ENCODE measurements around the gene RAB13.

The RAB13 gene

DNA sequence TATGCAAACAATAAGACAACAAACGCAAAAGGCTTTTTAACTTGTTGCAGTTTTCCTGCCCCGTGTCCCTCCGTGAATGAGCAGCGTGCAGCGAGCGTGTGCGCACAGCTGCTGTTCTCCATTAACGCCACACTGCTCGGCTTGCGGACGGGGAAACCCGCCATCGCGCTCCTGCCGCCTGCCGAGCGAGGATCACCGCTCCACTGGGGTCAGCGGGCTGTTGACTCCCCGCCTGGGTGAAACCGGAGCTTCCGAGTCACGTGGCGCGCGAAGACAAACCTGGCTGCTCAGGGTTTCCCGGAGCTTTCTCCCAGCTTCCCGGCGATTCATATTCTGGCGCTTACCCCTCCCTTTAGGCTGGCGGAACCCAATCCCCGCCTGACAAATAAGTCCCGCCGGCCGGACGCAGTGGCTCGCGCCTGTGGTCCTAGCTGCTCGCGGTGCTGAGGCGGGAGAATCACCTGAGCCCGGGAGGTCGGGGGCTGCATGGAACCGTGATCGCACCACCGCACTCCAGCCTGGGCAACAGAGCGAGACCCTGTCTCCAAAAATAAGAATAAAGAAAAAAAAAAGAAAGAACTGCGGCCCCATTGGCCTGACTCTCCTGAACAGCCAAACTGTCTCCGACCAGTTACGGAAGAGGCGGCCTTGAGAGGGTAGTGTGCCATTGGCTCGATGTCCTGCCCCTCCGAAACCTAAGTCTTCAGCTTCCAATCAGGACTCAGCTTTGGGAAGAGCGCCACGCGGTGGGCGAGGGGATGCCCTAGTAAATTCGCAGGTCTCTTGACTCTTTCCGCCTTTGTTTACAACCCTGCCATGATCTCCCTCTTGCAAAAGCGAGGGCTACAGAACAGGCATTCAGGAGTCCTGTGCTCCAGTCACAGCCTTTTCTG, 18.8 kb downstream of the RAB13 start, which contains the start of gene CREB3L4:
Gene CREB3L4 (plus strand): TSS at position 796 of the 893 bp plus-strand sequence. CDS start 624 bp downstream, outside the sequence.
- H3K27ac ChIP-seq (ENCODE audit: low read depth, low read length): peak within 1 kb of the TSS; percentile 91
- H3K4me1 ChIP-seq (ENCODE audit: control insufficient read depth in 1 of 2, insufficient read depth in 2 of 2, low read length in 2 of 2): peaks cover 35 to 40% of the 10 kb centered on the region in 2 donors

DNA sequence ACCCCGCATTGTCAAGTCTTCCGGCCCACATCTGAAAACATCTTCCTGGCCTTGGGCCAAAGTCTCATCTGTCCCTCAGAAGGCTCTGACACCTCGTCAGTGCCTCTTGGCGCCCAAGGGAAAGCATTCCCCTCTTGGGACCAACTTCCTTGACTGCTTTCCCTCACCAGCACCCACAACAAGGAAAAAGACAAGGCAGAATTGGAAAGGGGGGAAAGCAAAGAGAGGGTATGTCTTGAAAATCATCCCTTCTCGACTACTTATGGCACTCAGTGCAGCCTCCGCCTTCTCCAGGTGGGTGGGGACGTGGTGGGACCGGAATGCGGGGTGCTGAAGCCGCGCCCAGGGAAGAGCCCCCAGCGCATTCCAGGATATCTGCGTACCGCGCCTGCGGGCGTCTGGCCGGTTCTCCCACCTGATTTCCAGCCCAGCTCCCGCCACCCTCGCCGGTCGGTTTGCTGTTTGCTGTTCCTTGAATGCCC, 22.2 kb downstream of the RAB13 start:
- H3K9me3 ChIP-seq (ENCODE audit: control insufficient read depth in 1 of 2, low read length in 2 of 2): no peaks in the 10 kb centered on the region
- peak overlapping the region; percentile 71 to 94 for H3K9ac ChIP-seq (ENCODE audit: low read depth in 1 of 2, low read length in 2 of 2)
- peaks cover 0 to 11% of the 10 kb centered on the region in 2 donors for H3K36me3 ChIP-seq (ENCODE audit: control insufficient read depth in 1 of 2, insufficient read depth in 2 of 2, low read length in 2 of 2)
- peak overlapping the region; percentile 83 for H3K27ac ChIP-seq (ENCODE audit: low read depth, low read length)
- no peaks in the 10 kb centered on the region for H3K27me3 ChIP-seq (ENCODE audit: control insufficient read depth in 1 of 2, insufficient read depth in 2 of 2, low read length in 2 of 2)
- peaks cover 49 to 53% of the 10 kb centered on the region in 2 donors for H3K4me1 ChIP-seq (ENCODE audit: control insufficient read depth in 1 of 2, insufficient read depth in 2 of 2, low read length in 2 of 2)
- H3K4me3 ChIP-seq (ENCODE audit: low read depth in 1 of 2, low read length in 2 of 2): peak overlapping the region; percentile 77 to 95

More for the DNA sequence above, 18.8 kb downstream of the RAB13 start, which contains the start of gene CREB3L4:
- H3K36me3 ChIP-seq (ENCODE audit: control insufficient read depth in 1 of 2, insufficient read depth in 2 of 2, low read length in 2 of 2): peaks cover 0 to 3% of the 10 kb centered on the region in 2 donors
- H3K4me3 ChIP-seq (ENCODE audit: low read depth in 1 of 2, low read length in 2 of 2): peak within 1 kb of the TSS; percentile 77 to 91
- peak within 1 kb of the TSS; percentile 83 to 92 for H3K9ac ChIP-seq (ENCODE audit: low read depth in 1 of 2, low read length in 2 of 2)
- no peaks in the 10 kb centered on the region for H3K9me3 ChIP-seq (ENCODE audit: control insufficient read depth in 1 of 2, low read length in 2 of 2)
- H3K27me3 ChIP-seq (ENCODE audit: control insufficient read depth in 1 of 2, insufficient read depth in 2 of 2, low read length in 2 of 2): no peaks in the 10 kb centered on the region

DNA sequence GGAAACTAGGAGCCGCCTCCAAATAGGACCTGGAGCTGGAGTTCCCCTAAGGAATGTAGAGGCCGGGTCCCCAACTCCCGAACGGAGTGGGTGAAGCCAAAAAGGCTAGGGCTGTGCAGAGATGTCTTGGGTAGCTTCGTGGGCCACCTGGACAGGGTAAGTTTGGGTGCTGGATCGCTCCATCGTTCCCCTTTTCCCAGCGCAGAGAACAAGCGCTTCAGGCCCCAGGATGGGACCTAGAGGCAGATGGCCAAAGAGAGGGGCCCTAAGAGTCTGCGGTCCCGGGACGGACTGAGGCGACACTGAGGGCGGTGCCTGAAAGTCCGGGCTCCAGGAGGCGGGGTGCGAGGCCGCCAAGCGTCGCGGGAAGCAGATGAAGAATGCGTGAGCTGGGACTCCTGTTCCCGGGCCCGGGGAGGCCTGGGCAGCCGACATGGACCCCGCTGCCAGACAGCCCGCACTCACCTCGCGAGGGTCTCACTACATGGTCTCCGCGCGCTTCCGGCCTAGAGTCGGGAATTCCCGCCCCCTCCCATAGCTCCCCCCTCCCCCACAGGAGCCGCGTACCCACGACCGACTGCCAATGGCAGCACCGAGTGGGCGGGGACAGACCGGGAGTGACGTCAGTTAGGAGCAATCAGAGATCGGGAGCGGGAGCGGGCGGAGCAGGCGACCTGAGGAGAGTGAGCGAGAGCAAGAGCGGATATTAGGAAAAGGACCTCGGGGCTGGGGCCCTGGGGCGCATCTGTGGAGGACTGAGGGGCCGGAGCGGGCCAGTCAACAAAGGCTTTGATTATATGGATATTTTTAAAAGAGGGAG, 22.9 kb downstream of the RAB13 start, which contains the start of gene SLC39A1:
Gene SLC39A1 (minus strand): TSS at position 508 of the 820 bp plus-strand sequence. CDS start 822 bp downstream, outside the sequence.
- H3K27me3 ChIP-seq (ENCODE audit: control insufficient read depth in 1 of 2, insufficient read depth in 2 of 2, low read length in 2 of 2): no peaks in the 10 kb centered on the region
- H3K36me3 ChIP-seq (ENCODE audit: control insufficient read depth in 1 of 2, insufficient read depth in 2 of 2, low read length in 2 of 2): peaks cover 0 to 11% of the 10 kb centered on the region in 2 donors
- H3K4me3 ChIP-seq (ENCODE audit: low read depth in 1 of 2, low read length in 2 of 2): peak within 1 kb of the TSS; percentile 77 to 95
- H3K9ac ChIP-seq (ENCODE audit: low read depth in 1 of 2, low read length in 2 of 2): peak within 1 kb of the TSS; percentile 94 to 99
- H3K9me3 ChIP-seq (ENCODE audit: control insufficient read depth in 1 of 2, low read length in 2 of 2): no peaks in the 10 kb centered on the region
- H3K27ac ChIP-seq (ENCODE audit: low read depth, low read length): peak within 1 kb of the TSS; percentile 83
- H3K4me1 ChIP-seq (ENCODE audit: control insufficient read depth in 1 of 2, insufficient read depth in 2 of 2, low read length in 2 of 2): peaks cover 46 to 49% of the 10 kb centered on the region in 2 donors

DNA sequence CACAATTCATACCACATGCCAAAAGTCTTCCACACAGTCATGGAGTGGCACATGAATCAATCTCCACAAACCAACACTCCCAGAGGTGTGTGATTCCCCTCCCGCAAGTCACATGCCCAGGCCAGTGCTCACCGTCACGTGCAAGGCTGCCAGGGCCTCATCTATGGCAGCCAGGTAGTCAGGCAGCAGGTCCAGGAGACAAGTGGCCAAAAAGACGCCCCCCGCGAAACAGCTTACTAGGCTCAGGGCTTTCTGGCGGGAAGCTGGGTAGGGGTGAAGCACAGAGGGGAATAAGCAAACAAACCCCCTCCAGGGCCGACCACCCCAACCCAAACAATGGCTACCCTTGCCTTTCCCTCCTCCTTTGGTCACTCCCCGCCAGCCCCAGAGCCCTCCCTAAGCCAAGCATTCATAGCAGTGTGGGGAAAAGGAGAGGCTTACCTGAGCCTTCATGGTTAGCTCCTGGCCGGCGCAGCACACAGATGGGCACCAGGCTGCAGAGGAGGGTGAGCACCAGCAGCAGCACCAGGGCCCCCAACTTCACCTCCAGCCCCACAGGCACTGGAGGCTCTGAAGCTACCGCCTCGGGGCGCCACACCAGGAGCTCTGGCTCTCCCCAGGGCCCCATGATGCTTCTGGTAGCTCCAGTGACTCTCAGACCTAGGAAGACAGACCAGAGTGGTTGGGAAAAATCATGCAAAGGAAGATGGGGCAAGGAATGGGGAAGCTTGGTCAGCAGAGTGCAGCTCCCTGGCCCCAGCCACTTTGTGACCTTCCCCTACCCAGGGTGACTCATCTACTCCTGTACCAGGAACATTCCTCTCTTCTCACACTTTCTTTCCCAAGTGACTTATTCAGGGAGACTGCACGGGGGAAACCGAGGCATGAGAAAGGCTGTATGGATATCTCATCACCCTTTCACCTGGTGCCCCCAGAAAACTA, 23.8 kb downstream of the RAB13 start:
- Histone ChIP-seq H3K4me3 (ENCODE audit: low read depth in 1 of 2, low read length in 2 of 2) (peak overlapping the region; percentile 77 to 95), H3K9me3 (ENCODE audit: control insufficient read depth in 1 of 2, low read length in 2 of 2) (no peaks in the 10 kb centered on the region), H3K36me3 (ENCODE audit: control insufficient read depth in 1 of 2, insufficient read depth in 2 of 2, low read length in 2 of 2) (peaks cover 0 to 11% of the 10 kb centered on the region in 2 donors), H3K27ac (ENCODE audit: low read depth, low read length) (peak overlapping the region; percentile 83), H3K4me1 (ENCODE audit: control insufficient read depth in 1 of 2, insufficient read depth in 2 of 2, low read length in 2 of 2) (peaks cover 46 to 50% of the 10 kb centered on the region in 2 donors), H3K27me3 (ENCODE audit: control insufficient read depth in 1 of 2, insufficient read depth in 2 of 2, low read length in 2 of 2) (no peaks in the 10 kb centered on the region), H3K9ac (ENCODE audit: low read depth in 1 of 2, low read length in 2 of 2) (peak overlapping the region; percentile 94 to 99)

DNA sequence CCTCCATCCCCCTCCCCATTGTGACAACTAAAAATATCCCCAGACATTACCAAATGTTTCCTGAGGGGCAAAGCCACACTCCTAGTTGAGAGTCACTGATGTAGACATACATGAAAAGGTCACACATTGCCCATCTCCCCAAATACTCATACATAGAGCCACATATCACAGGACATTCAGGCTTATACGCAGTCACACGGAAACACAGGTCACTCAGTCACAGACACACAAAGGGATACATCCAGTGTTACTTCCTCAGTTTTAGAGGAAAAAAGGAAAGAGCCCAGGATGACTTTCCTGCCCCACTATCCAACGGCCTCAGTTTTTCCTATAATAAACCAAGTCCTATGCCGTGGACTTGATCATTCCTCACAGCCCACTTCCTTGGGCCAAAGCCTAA, 24.7 kb downstream of the RAB13 start:
- H3K9me3 ChIP-seq (ENCODE audit: control insufficient read depth in 1 of 2, low read length in 2 of 2): no peaks in the 10 kb centered on the region
- no peaks in the 10 kb centered on the region for H3K27me3 ChIP-seq (ENCODE audit: control insufficient read depth in 1 of 2, insufficient read depth in 2 of 2, low read length in 2 of 2)
- H3K4me1 ChIP-seq (ENCODE audit: control insufficient read depth in 1 of 2, insufficient read depth in 2 of 2, low read length in 2 of 2): peaks cover 50 to 53% of the 10 kb centered on the region in 2 donors
- H3K4me3 ChIP-seq (ENCODE audit: low read depth in 1 of 2, low read length in 2 of 2): peak overlapping the region in 1 of 2 donors; percentile 77
- peaks cover 0 to 11% of the 10 kb centered on the region in 2 donors for H3K36me3 ChIP-seq (ENCODE audit: control insufficient read depth in 1 of 2, insufficient read depth in 2 of 2, low read length in 2 of 2)
- H3K9ac ChIP-seq (ENCODE audit: low read depth in 1 of 2, low read length in 2 of 2): no peak overlapping the region
- no peak overlapping the region for H3K27ac ChIP-seq (ENCODE audit: low read depth, low read length)

DNA sequence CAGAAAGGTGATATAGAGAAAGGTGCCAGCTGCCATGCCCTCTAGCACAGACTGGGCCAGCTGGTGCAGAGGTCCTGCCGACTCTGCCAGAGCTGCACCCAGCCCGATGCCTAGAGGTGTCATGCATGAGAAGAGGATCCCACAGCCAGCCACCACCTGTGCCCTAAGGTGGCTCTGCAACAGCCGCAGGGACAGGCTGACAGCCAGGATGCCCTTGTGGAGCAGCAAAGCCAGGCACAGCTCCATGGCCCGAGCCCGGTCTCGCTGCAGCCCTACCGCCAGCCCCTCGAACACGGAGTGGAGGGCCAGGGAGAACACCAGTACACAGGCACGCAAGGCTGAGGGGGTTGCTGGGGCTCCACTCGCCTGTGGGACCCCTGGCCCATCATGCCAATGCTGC, 25.9 kb downstream of the RAB13 start:
- Histone ChIP-seq H3K4me1 (ENCODE audit: control insufficient read depth in 1 of 2, insufficient read depth in 2 of 2, low read length in 2 of 2) (peaks cover 50 to 54% of the 10 kb centered on the region in 2 donors), H3K27me3 (ENCODE audit: control insufficient read depth in 1 of 2, insufficient read depth in 2 of 2, low read length in 2 of 2) (no peaks in the 10 kb centered on the region), H3K4me3 (ENCODE audit: low read depth in 1 of 2, low read length in 2 of 2) (no peak overlapping the region), H3K9me3 (ENCODE audit: control insufficient read depth in 1 of 2, low read length in 2 of 2) (no peaks in the 10 kb centered on the region), H3K27ac (ENCODE audit: low read depth, low read length) (no peak overlapping the region), H3K36me3 (ENCODE audit: control insufficient read depth in 1 of 2, insufficient read depth in 2 of 2, low read length in 2 of 2) (peaks cover 0 to 11% of the 10 kb centered on the region in 2 donors), H3K9ac (ENCODE audit: low read depth in 1 of 2, low read length in 2 of 2) (no peak overlapping the region)

DNA sequence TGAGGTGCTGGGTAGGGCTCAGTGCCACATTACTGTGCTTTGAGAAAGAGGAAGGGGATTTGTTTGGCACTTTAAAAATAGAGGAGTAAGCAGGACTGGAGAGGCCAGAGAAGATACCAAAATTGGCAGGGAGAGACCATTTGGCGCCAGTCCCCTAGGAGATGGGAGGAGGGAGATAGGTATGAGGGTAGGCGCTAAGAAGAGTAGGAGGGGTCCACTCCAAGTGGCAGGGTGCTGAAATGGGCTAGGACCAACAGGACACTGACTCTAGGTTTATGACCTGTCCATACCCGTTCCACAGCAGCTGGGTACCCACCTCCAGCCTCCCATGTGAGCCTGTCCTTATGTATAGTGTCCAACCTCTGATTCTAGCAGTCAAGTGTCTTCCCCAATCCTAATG, 26.7 kb downstream of the RAB13 start:
- Histone ChIP-seq H3K9me3 (ENCODE audit: control insufficient read depth in 1 of 2, low read length in 2 of 2) (no peaks in the 10 kb centered on the region), H3K27ac (ENCODE audit: low read depth, low read length) (no peak overlapping the region), H3K4me1 (ENCODE audit: control insufficient read depth in 1 of 2, insufficient read depth in 2 of 2, low read length in 2 of 2) (peaks cover 50 to 54% of the 10 kb centered on the region in 2 donors), H3K36me3 (ENCODE audit: control insufficient read depth in 1 of 2, insufficient read depth in 2 of 2, low read length in 2 of 2) (peaks cover 5 to 17% of the 10 kb centered on the region in 2 donors), H3K4me3 (ENCODE audit: low read depth in 1 of 2, low read length in 2 of 2) (no peak overlapping the region), H3K9ac (ENCODE audit: low read depth in 1 of 2, low read length in 2 of 2) (no peak overlapping the region), H3K27me3 (ENCODE audit: control insufficient read depth in 1 of 2, insufficient read depth in 2 of 2, low read length in 2 of 2) (no peaks in the 10 kb centered on the region)

DNA sequence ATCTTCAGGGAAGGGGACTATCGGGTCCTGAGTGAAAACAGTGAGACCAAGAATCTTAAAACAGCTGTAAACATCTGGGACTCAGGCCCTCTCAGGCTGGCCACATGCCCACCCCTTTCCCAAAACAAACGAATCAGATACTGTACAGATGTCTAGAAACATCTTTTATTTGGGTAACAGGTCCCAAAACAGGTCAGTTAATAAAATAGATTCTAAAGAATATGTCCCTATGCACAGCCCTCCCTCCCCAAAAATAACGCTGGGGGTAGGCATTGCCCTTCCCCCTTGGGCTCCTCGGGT, 27.2 kb downstream of the RAB13 start:
- Histone ChIP-seq H3K9ac (ENCODE audit: low read depth in 1 of 2, low read length in 2 of 2) (peak overlapping the region in 1 of 2 donors; percentile 13), H3K4me3 (ENCODE audit: low read depth in 1 of 2, low read length in 2 of 2) (peak overlapping the region; percentile 38 to 91), H3K27ac (ENCODE audit: low read depth, low read length) (no peak overlapping the region), H3K4me1 (ENCODE audit: control insufficient read depth in 1 of 2, insufficient read depth in 2 of 2, low read length in 2 of 2) (peaks cover 45 to 50% of the 10 kb centered on the region in 2 donors), H3K9me3 (ENCODE audit: control insufficient read depth in 1 of 2, low read length in 2 of 2) (no peaks in the 10 kb centered on the region), H3K36me3 (ENCODE audit: control insufficient read depth in 1 of 2, insufficient read depth in 2 of 2, low read length in 2 of 2) (peaks cover 6 to 21% of the 10 kb centered on the region in 2 donors), H3K27me3 (ENCODE audit: control insufficient read depth in 1 of 2, insufficient read depth in 2 of 2, low read length in 2 of 2) (no peaks in the 10 kb centered on the region)

Data from duodenal mucosa (tissue), 2 donors.